HepG2 (cell line): ENCODE data around the gene UCP1. TPM values are rescaled to one million over a fixed set of nuclear protein-coding genes. Genes with fewer than 3 reads are reported as not detected.

ENCODE experiments used
- ATAC-seq: fragments of 200-7000 bp; cut with Tn5 transposase; 3 replicates; pipeline ENCODE4 v1.9.1; 2020; ENCODE audit warnings: mild to moderate bottlenecking, moderate library complexity
- BruUV-seq: library from RNA; stranded (reverse); fragments of 400-500 nt; replicated peaks from 2 replicates; lab custom pipeline; 2021; lab: Mats Ljungman, UMichigan
- CTCF ChIA-PET: fragments of 300-600 bp; formaldehyde crosslinking; extraction: SDS; loops from one replicate; lab custom pipeline; 2021; ENCODE audit warnings: low total read pairs, inconsistent platforms, low intra/inter-chr PET ratio; lab: Yijun Ruan, JAX
- POLR2A ChIA-PET: fragments of 350-600 bp; sonication (Branson Sonifier 250); formaldehyde crosslinking; loops from one replicate; lab custom pipeline; 2020; ENCODE audit warnings: antibody characterized with exemption, inconsistent platforms; lab: Yijun Ruan, JAX
- DNase-seq: peaks from one replicate; pipeline ENCODE4 v3.0.0-alpha.2; 2015; ENCODE audit warnings: low spot score
- FAIRE-seq: peaks from 3 replicates; lab custom pipeline; 2011; peaks lifted over from hg19 to GRCh38; lab: Jason Lieb, UNC
- H2AFZ ChIP-seq: one replicate; pipeline ENCODE4 v1.6.1; 2011; ENCODE audit warnings: low read length, inconsistent platforms
- H3K27ac ChIP-seq: fragments of 300-600 bp; 3 replicates; pipeline ENCODE4 v1.8.0; 2011; ENCODE audit warnings: mixed run types, mild to moderate bottlenecking, mixed read lengths, low read length, inconsistent platforms; ENCODE audit not compliant: insufficient read depth; ENCODE audit errors: extremely low read length
- H3K27me3 ChIP-seq, 2 experiments: fragments of 200-600 bp in 1 of 2; 2 replicates in 1 of 2; 3 replicates in 1 of 2; pipeline versions ENCODE4 v1.6.0 to v1.8.0; 2011; ENCODE audit warnings: low read length in 2 of 2, mild to moderate bottlenecking in 2 of 2, moderate library complexity in 2 of 2, inconsistent platforms in 1 of 2; ENCODE audit not compliant: insufficient read depth in 2 of 2, control insufficient read depth in 1 of 2
- H3K36me3 ChIP-seq, 2 experiments: fragments of 200-600 bp in 1 of 2; replicated peaks in 1 of 2; 2 replicates in 1 of 2; 3 replicates in 1 of 2; pipeline versions ENCODE4 v1.5.1 to v1.8.0; 2011; ENCODE audit warnings: low read length in 2 of 2, inconsistent platforms in 1 of 2; ENCODE audit not compliant: insufficient read depth in 2 of 2, control insufficient read depth in 1 of 2
- H3K4me1 ChIP-seq: 2 replicates; pipeline ENCODE4 v1.5.1; 2012; ENCODE audit warnings: low read length, inconsistent platforms; ENCODE audit not compliant: insufficient read depth
- H3K4me2 ChIP-seq: 2 replicates; pipeline ENCODE4 v1.6.0; 2011; ENCODE audit warnings: low read depth, low read length, inconsistent platforms
- H3K4me3 ChIP-seq, 3 experiments: fragments of 200-600 bp in 1 of 3; sonication (generic), shearing (Covaris generic) in 1 of 3; replicated peaks in 1 of 3; 2 replicates each; pipeline ENCODE4 v1.5.1; 2011 to 2016; ENCODE audit warnings: low read length in 3 of 3, inconsistent platforms in 2 of 3, low read depth in 2 of 3, mild to moderate bottlenecking in 2 of 3, control low read depth in 1 of 3, mixed read lengths in 1 of 3; ENCODE audit not compliant: insufficient read depth in 1 of 3
- H3K79me2 ChIP-seq: one replicate; pipeline ENCODE4 v1.6.1; 2011; ENCODE audit warnings: low read length, inconsistent platforms; ENCODE audit not compliant: insufficient read depth
- H3K9ac ChIP-seq: 2 replicates; pipeline ENCODE4 v1.6.0; 2011; ENCODE audit warnings: mild to moderate bottlenecking, low read depth, low read length, inconsistent platforms; ENCODE audit not compliant: insufficient read depth
- H3K9me3 ChIP-seq: 2 replicates; pipeline ENCODE4 v1.5.1; 2012; ENCODE audit warnings: mild to moderate bottlenecking, low read length
- H4K20me1 ChIP-seq: 2 replicates; pipeline ENCODE4 v1.6.0; 2011; ENCODE audit warnings: inconsistent platforms, mild to moderate bottlenecking, low read length, moderate library complexity; ENCODE audit not compliant: insufficient read depth
- ASH2L ChIP-seq: fragments of 300-600, 200-600 bp; sonication (generic); IDR thresholded peaks from 2 replicates; pipeline ENCODE4 v1.7.0; 2017; ENCODE audit warnings: low read depth, mild to moderate bottlenecking, moderate library complexity, mixed read lengths, low read length; ENCODE audit not compliant: insufficient read length
- CENPT ChIP-seq: sonication (generic); formaldehyde crosslinking; IDR thresholded peaks from 2 replicates; pipeline ENCODE4 v1.8.0; 2022; ENCODE audit warnings: low read depth, mild to moderate bottlenecking, moderate library complexity, missing genetic modification reagents
- EZH2 ChIP-seq: conservative IDR thresholded peaks from 2 replicates; pipeline ENCODE4 v1.6.1; 2012; ENCODE audit warnings: mild to moderate bottlenecking, low read depth, low read length, moderate library complexity
- FOXO1 ChIP-seq: sonication (generic); formaldehyde crosslinking; IDR thresholded peaks from 2 replicates; pipeline ENCODE4 v1.4.0; 2020; ENCODE audit warnings: missing genetic modification reagents
- MAFK ChIP-seq, 2 experiments: IDR thresholded peaks in 1 of 2; conservative IDR thresholded peaks in 1 of 2; 2 replicates each; pipeline ENCODE4 v1.6.1; 2011; ENCODE audit warnings: improper control_type of control experiment in 2 of 2, low read length in 2 of 2
- NFYB ChIP-seq: sonication (generic); formaldehyde crosslinking; IDR thresholded peaks from 2 replicates; pipeline ENCODE4 v1.4.0; 2020; ENCODE audit warnings: missing genetic modification reagents
- WIZ ChIP-seq: sonication (generic); formaldehyde crosslinking; IDR thresholded peaks from 2 replicates; pipeline ENCODE4 v1.5.1; 2020; ENCODE audit warnings: mild to moderate bottlenecking, missing genetic modification reagents
- ZBTB38 ChIP-seq: sonication (generic); formaldehyde crosslinking; IDR thresholded peaks from 2 replicates; pipeline ENCODE4 v1.5.1; 2020; ENCODE audit warnings: mild to moderate bottlenecking, missing genetic modification reagents
- ZNF331 ChIP-seq: sonication (generic); formaldehyde crosslinking; IDR thresholded peaks from 2 replicates; pipeline ENCODE4 v1.4.0; 2020; ENCODE audit warnings: missing genetic modification reagents
- ZNF768 ChIP-seq: sonication (generic); formaldehyde crosslinking; IDR thresholded peaks from 2 replicates; pipeline ENCODE4 v1.4.0; 2020; ENCODE audit warnings: missing genetic modification reagents
- WGBS: methylation state at CpG from one replicate; pipeline ENCODE4 v1.1.6; 2017; ENCODE audit warnings: low lambda C conversion rate; 5-methylcytosine and 5-hydroxymethylcytosine counted together
- in situ Hi-C: cut with HindIII; loops from 2 replicates; pipeline ENCODE4 v1.10.0; 2017; ENCODE audit warnings: low pct_unique_long_range_greater_than_20kb; ENCODE audit not compliant: extremely low pct_ligation_motif_present
- intact Hi-C: fragments of 100-400 bp; cut with micrococcal nuclease; formaldehyde crosslinking; loops from one replicate; pipeline ENCODE4 v1.10.0; 2022; ENCODE audit not compliant: unreplicated experiment
- polyA plus RNA-seq, 8 experiments: library from polyadenylated mRNA; depleted of rRNA in 3 of 8; stranded (reverse) in 7 of 8; unstranded in 1 of 8; fragments of >200 nt; fragmentation: Illumina TruSeq in 4 of 8; extraction: Trizol in 4 of 8; gene quantifications; 2 replicates each; pipeline versions ENCODE4 v1.2.1 to v1.2.3, GENCODE V29; 2011 to 2016; ENCODE audit warnings: low read depth in 4 of 8, missing spikeins in 1 of 8, mixed read lengths in 1 of 8; ENCODE audit not compliant: insufficient read depth in 1 of 8
- total RNA-seq, 5 experiments: library from RNA; depleted of rRNA; stranded (reverse); fragments of >200 nt; fragmentation: Illumina TruSeq; extraction: Trizol; gene quantifications; 2 replicates each; pipeline ENCODE4 v1.2.3, GENCODE V29; 2016; ENCODE audit warnings: low read depth in 1 of 5
- TF ChIP-seq, protein P1 (sequence below): sonication (generic); formaldehyde crosslinking; IDR thresholded peaks from 2 replicates; pipeline ENCODE4 v1.4.0; 2020; ENCODE audit warnings: missing genetic modification reagents

UCP1 gene
- total and polyA plus RNA-seq, 2 of the 13 experiments (the other 11 are each of a cell fraction or from before 2014, with no cell fraction given) = 0.11 TPM

DNA sequence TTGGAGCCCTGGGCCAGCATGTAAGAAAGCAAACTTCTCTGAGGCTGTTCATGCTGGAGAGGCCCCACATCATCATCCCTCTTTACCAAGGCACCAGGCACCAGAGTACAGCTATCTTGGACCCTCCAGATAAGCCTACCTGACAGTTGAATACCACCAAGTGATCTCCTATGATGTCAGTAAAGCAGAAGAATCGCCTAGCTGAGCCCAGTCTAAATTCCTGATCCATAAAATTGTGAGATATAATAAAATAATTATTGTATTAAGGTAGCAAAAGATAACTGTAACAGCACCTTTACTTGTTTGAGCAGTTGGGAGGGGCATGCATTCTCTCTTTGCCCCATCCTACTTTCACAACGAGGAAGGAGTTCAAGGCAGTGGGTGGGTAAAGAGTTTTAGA is 2.9 kb upstream of the UCP1 start:
- H3K9ac ChIP-seq = no peak overlapping the region
- in situ Hi-C loops (no loop called here), intact Hi-C loops (no loop called here)
- peaks cover 27% of the 10 kb centered on the region for H3K4me1 ChIP-seq
- no peak overlapping the region for H3K4me2 ChIP-seq
- BruUV-seq = no TSS peak
- TF ChIP-seq ZNF331 (CRISPR knock-in tag) = peak; percentile 96
- TF ChIP-seq, protein P1, sequence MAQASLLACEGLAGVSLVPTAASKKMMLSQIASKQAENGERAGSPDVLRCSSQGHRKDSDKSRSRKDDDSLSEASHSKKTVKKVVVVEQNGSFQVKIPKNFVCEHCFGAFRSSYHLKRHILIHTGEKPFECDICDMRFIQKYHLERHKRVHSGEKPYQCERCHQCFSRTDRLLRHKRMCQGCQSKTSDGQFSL (CRISPR knock-in tag) = no peak
- no peak for TF ChIP-seq WIZ (CRISPR knock-in tag)
- TF ChIP-seq ASH2L = no peak
- no peak for TF ChIP-seq NFYB (CRISPR knock-in tag)
- TF ChIP-seq MAFK (conservative IDR thresholded peaks at IDR 0.05 in 1 of 2, IDR thresholded peaks at IDR 0.05 in 1 of 2; ENCODE audit: low read length in 2 of 2) = no peak
- TF ChIP-seq CENPT = no peak
- no peak for TF ChIP-seq FOXO1
- H3K27me3 ChIP-seq = peaks cover 6 to 46% of the 10 kb centered on the region in 2 experiments
- no peak overlapping the region for H2AFZ ChIP-seq
- CTCF ChIA-PET = no interaction called here
- H3K79me2 ChIP-seq = no peaks in the 10 kb centered on the region
- 0% methylated on average over 2 of the region's 2 CpGs for WGBS
- H3K36me3 ChIP-seq = no peaks in the 10 kb centered on the region
- no peak for FAIRE-seq
- no peaks in the 10 kb centered on the region for H4K20me1 ChIP-seq
- no peak overlapping the region for H3K4me3 ChIP-seq
- DNase-seq = no peak
- POLR2A ChIA-PET = no interaction called here
- no peaks in the 10 kb centered on the region for H3K9me3 ChIP-seq
- H3K27ac ChIP-seq = no peak overlapping the region
- no peak for ATAC-seq

DNA sequence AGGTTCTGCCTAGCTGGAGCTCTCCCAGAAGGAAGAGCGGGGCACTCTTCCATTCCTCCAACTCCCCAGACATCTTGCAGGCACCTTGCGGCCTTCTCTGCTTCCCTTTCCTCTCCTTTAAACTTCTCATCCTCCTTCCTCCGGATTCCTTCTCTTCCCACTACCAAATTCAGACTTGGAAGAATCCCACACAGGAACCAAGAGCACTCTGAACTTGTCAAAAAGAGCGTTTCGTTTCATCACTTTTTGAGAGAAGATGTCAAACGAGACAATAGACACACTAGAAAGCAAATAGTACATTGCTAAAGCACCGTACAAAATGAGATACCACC is 512 bp upstream of the UCP1 start:
- BruUV-seq = no TSS peak
- Histone ChIP-seq H3K9ac (no peak overlapping the region), H2AFZ (no peak overlapping the region), H3K27ac (no peak overlapping the region), H3K27me3 (peaks cover 6 to 48% of the 10 kb centered on the region in 2 experiments), H3K4me3 (peak overlapping the region; percentile 60 to 79 (median 71); a peak in 3 of 6 replicates), H4K20me1 (no peaks in the 10 kb centered on the region), H3K36me3 (no peaks in the 10 kb centered on the region), H3K79me2 (no peaks in the 10 kb centered on the region), H3K4me1 (peaks cover 27% of the 10 kb centered on the region), H3K4me2 (peak overlapping the region; percentile 97), H3K9me3 (no peaks in the 10 kb centered on the region)
- FAIRE-seq (no peak), ATAC-seq (no peak), DNase-seq (no peak)
- CTCF ChIA-PET = no interaction called here
- intact Hi-C loops = loop anchor here (5.0 kb wide), 1 partner anchor 42 kb away; no protein-coding TSS in a partner anchor
- no peak for TF ChIP-seq ZBTB38 (CRISPR knock-in tag)
- no peak for TF ChIP-seq ZNF768
- TF ChIP-seq EZH2 = peak; percentile 32; the same call in 1 of the 2 replicates
- in situ Hi-C loops = no loop called here
- POLR2A ChIA-PET = no interaction called here
- WGBS = 44% methylated on average over 7 of the region's 7 CpGs
